Heart left ventricle (tissue), 13 donors: ENCODE measurements around the gene CHP2.

Experiments
- CTCF ChIP-seq, 12 donors: fragments of 200-600 bp; sonication (generic) in 4 of 12; IDR thresholded peaks; one replicate each; pipeline versions ENCODE4 v1.5.0 to v1.8.0; 2018 to 2022; ENCODE audit warnings: antibody characterized with exemption in 12 of 12, mild to moderate bottlenecking in 5 of 12
- POLR2A ChIP-seq, 2 donors: fragments of 450-650 bp; IDR thresholded peaks; one replicate each; pipeline ENCODE4 v1.6.1; 2017; ENCODE audit warnings: antibody characterized with exemption in 2 of 2, mild to moderate bottlenecking in 2 of 2, moderate library complexity in 2 of 2
- donor health status: ischemic (EF 13 %, LVEDD 7.1; RV severe dilation, severe dysfunction).
- donor health status: DM: no; HTN: yes; CAD: no.
- donor health status: DM: no; HTN: no; CAD: no.
- donor health status: ischemic (EF 25% LVEDD 6.9; RV normal size, moderate dysfunction).
- donor health status: ischemic (EF 25% LVEDD 5.7; RV mildly dilated, moderate dysfunction).
- donor health status: ischemic (EF 35%, LVEDD 5.7; RV mildly dilated, moderate dysfunction).
- donor health status: nonischemic (EF 11% LVEDD 7.7; RV severe dilation, severe dysfunction).
- donor health status: DM: yes; HTN: yes; CAD: no.
- donor health status: PGD.
- donor health status: ischemic (EF 29% LVEDD 5.4; RV normal size, mild dysfunction).
- donor health status: nonischemic (EF 23%, LVEDD 6.1; RV moderate dilation, normal function).

DNA sequence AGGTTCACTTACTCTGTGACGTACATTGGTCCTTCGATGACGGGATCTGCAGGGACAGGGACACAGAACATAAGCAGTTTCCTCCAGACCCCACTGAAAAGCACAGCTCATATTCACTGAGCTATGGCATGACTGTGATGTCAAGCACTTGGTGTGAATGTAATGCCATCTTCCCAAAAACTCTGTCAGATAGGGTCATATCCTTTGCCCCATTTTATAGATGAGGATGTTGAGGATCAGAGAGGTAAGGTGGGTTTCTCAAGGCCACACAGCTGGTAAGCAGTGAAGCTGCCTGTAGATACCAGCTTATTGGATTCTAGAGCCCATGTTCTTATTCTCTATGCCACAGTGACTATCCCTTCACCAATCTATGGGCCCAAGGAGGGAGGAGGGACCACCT lies 44.3 kb upstream of the CHP2 start:
- TF ChIP-seq CTCF (IDR thresholded peaks at IDR 0.05): no peak
- no peak for TF ChIP-seq POLR2A (IDR thresholded peaks at IDR 0.05)
